ENCODE measurements around the gene LRRC27. TPM values are rescaled to one million over a fixed set of nuclear protein-coding genes. Genes with fewer than 3 reads are reported as not detected.

The LRRC27 gene
- total RNA-seq, 1 experiment from 2014 or later, result 5.6 TPM

DNA sequence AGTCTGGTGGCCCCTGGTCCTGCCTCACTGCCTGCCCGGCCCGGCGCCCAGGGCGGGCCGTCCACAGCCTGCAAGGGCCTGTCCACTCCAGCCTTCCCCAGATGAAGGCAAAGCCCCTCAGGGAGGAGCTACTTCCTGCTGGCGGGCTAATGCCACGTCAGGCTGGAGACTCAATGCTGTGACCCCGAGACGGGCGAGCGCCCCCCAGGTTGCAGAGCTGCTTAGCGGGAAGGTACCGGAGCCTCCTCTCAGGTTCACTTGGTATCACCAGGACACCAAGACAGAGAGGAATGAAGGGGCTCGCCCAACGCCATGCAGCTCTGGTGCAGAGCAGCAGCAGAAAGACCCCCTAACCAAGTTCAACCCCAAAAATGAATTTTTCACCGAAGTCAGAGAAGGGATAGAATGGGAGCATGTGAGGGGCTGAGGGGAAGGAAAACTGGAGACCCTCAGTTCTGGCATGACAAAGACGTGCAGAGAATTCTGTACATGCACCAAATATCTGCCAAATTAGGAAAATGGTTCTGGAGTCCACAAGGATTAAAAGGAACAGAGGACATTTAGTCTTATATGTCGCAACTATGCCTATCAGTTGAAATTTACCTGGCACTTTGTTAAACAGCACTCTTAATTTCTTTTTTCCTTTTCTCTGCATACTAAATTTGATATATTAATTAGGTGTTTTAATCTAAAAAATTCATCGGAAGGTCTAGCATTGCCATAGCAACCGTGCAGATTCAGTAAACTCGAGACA lies 27.1 kb upstream of the LRRC27 start:
- ChIA-PET CTCF (no interaction called here), POLR2A (ENCODE audit: unreplicated experiment) (no interaction called here)
- no peaks in the 10 kb centered on the region for H3K9me2 ChIP-seq (replicated peaks; ENCODE audit: low read length)
- H3K36me3 ChIP-seq (ENCODE audit: low read depth, low read length), result no peaks in the 10 kb centered on the region
- no peaks in the 10 kb centered on the region for H3F3A ChIP-seq (ENCODE audit: low read length, unreplicated experiment)
- no peak overlapping the region for H3K27ac ChIP-seq (ENCODE audit: low read length)
- no peak overlapping the region for H3K9ac ChIP-seq (ENCODE audit: low read length)
- H3K27me3 ChIP-seq (ENCODE audit: low read length), result no peaks in the 10 kb centered on the region
- H3K79me2 ChIP-seq (ENCODE audit: low read length), result peaks cover 18% of the 10 kb centered on the region; the same call in 1 of the 2 replicates
- no peak for DNase-seq
- H3K4me2 ChIP-seq (ENCODE audit: low read length), result no peak overlapping the region
- H3K4me3 ChIP-seq (ENCODE audit: low read length), result no peak overlapping the region
- BruUV-seq (replicated peaks), result no TSS peak
- H2AFZ ChIP-seq (ENCODE audit: low read length), result no peak overlapping the region
- intact Hi-C loops (cut with micrococcal nuclease), result no loop called here
- no peaks in the 10 kb centered on the region for H3K9me3 ChIP-seq (ENCODE audit: low read length)
- TF ChIP-seq CTCF (conservative IDR thresholded peaks at IDR 0.05; ENCODE audit: low read depth, low read length), result no peak
- H3K4me1 ChIP-seq (ENCODE audit: insufficient read depth, low read length), result peaks cover 5% of the 10 kb centered on the region; the same call in 1 of the 2 replicates
- H4K20me1 ChIP-seq (ENCODE audit: low read length), result no peaks in the 10 kb centered on the region
- no peak for ATAC-seq

GRCh38 chr10:132305654-132306342 lies 26.2 kb upstream of the LRRC27 start:
- Histone ChIP-seq H3K79me2 (ENCODE audit: low read length) (peaks cover 18% of the 10 kb centered on the region; the same call in 1 of the 2 replicates), H4K20me1 (ENCODE audit: low read length) (no peaks in the 10 kb centered on the region), H3K27ac (ENCODE audit: low read length) (no peak overlapping the region), H3K27me3 (ENCODE audit: low read length) (no peaks in the 10 kb centered on the region), H3K4me3 (ENCODE audit: low read length) (no peak overlapping the region), H3K4me1 (ENCODE audit: insufficient read depth, low read length) (peaks cover 5% of the 10 kb centered on the region; the same call in 1 of the 2 replicates), H2AFZ (ENCODE audit: low read length) (no peak overlapping the region), H3K9me2 (replicated peaks; ENCODE audit: low read length) (no peaks in the 10 kb centered on the region), H3K9ac (ENCODE audit: low read length) (no peak overlapping the region), H3K36me3 (ENCODE audit: low read depth, low read length) (no peaks in the 10 kb centered on the region), H3F3A (ENCODE audit: low read length, unreplicated experiment) (no peaks in the 10 kb centered on the region), H3K4me2 (ENCODE audit: low read length) (no peak overlapping the region), H3K9me3 (ENCODE audit: low read length) (no peaks in the 10 kb centered on the region)
- CTCF ChIA-PET, result no interaction called here
- no TSS peak for BruUV-seq (replicated peaks)
- DNase-seq (no peak), ATAC-seq (no peak)
- POLR2A ChIA-PET (ENCODE audit: unreplicated experiment), result no interaction called here
- TF ChIP-seq EZH2 (IDR thresholded peaks at IDR 0.05; ENCODE audit: low read length, unreplicated experiment), result no peak
- TF ChIP-seq CTCF (conservative IDR thresholded peaks at IDR 0.05; ENCODE audit: low read depth, low read length), result no peak
- TF ChIP-seq EZH2phosphoT487 (IDR thresholded peaks at IDR 0.05; ENCODE audit: borderline replicate concordance, low read length), result no peak
- intact Hi-C loops (cut with micrococcal nuclease), result no loop called here

DNA sequence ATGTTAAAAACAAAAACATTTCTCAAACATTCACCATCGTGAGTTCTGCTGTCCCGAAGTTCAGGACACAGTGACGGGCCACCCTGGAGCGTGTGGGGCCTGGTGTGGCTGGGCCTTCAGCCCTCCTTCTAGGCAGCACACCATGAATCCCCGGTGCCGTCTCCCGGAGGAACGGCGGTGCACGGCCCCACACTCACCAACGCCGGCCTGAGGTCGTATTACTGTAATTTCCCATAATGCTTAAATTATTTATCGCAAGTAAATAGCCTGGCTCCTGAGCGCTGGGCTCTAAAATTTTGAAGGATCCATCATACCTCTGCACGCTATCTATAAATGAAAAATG lies 25.7 kb upstream of the LRRC27 start:
- Histone ChIP-seq H3K27me3 (ENCODE audit: low read length) (no peaks in the 10 kb centered on the region), H3K4me3 (ENCODE audit: low read length) (peak overlapping the region; percentile 75), H2AFZ (ENCODE audit: low read length) (no peak overlapping the region), H3K4me2 (ENCODE audit: low read length) (peak overlapping the region; percentile 89), H3K36me3 (ENCODE audit: low read depth, low read length) (no peaks in the 10 kb centered on the region), H3K27ac (ENCODE audit: low read length) (no peak overlapping the region), H3K79me2 (ENCODE audit: low read length) (peaks cover 18% of the 10 kb centered on the region; the same call in 1 of the 2 replicates), H3F3A (ENCODE audit: low read length, unreplicated experiment) (no peaks in the 10 kb centered on the region), H4K20me1 (ENCODE audit: low read length) (no peaks in the 10 kb centered on the region), H3K4me1 (ENCODE audit: insufficient read depth, low read length) (peaks cover 5% of the 10 kb centered on the region; the same call in 1 of the 2 replicates), H3K9ac (ENCODE audit: low read length) (no peak overlapping the region), H3K9me3 (ENCODE audit: low read length) (no peaks in the 10 kb centered on the region), H3K9me2 (replicated peaks; ENCODE audit: low read length) (no peaks in the 10 kb centered on the region)
- BruUV-seq (replicated peaks), result TSS peak; percentile 42
- ATAC-seq, result no peak
- TF ChIP-seq EZH2phosphoT487 (IDR thresholded peaks at IDR 0.05; ENCODE audit: borderline replicate concordance, low read length) (no peak), EZH2 (IDR thresholded peaks at IDR 0.05; ENCODE audit: low read length, unreplicated experiment) (no peak), CTCF (conservative IDR thresholded peaks at IDR 0.05; ENCODE audit: low read depth, low read length) (no peak)
- ChIA-PET POLR2A (ENCODE audit: unreplicated experiment) (no interaction called here), CTCF (no interaction called here)
- DNase-seq, result no peak
- intact Hi-C loops (cut with micrococcal nuclease), result no loop called here
